Neural cell (in vitro differentiated cells): Measurements from ENCODE around the gene EPHA4. TPM values are rescaled to one million over a fixed set of nuclear protein-coding genes. Genes with fewer than 3 reads are reported as not detected.

Source experiments
- H2AFZ ChIP-seq: fragments of 200-600, 300-800 bp; sonication (generic), shearing (Covaris generic); 2 replicates; pipeline ENCODE4 v1.6.0; 2014; ENCODE audit warnings: low read depth, mild to moderate bottlenecking, antibody characterized with exemption, low read length, moderate library complexity
- H3F3A ChIP-seq: fragments of 200-600 bp; shearing (Covaris generic); 2 replicates; pipeline ENCODE4 v1.6.1; 2016; ENCODE audit warnings: mild to moderate bottlenecking, moderate library complexity, mixed read lengths, antibody characterized with exemption, low read length; ENCODE audit not compliant: insufficient read depth, poor library complexity, severe bottlenecking
- H3K27ac ChIP-seq: fragments of 200-600, 300-800 bp; sonication (generic), shearing (Covaris generic); 2 replicates; pipeline ENCODE4 v1.5.1; 2014; ENCODE audit warnings: mild to moderate bottlenecking, low read length, moderate library complexity
- H3K27me3 ChIP-seq: fragments of 300-800, 200-600 bp; sonication (generic), shearing (Covaris generic); 2 replicates; pipeline ENCODE4 v1.6.0; 2014; ENCODE audit warnings: mild to moderate bottlenecking, low read depth, low read length, moderate library complexity; ENCODE audit not compliant: insufficient read depth
- H3K36me3 ChIP-seq: fragments of 300-800, 200-600 bp; sonication (generic), shearing (Covaris generic); 2 replicates; pipeline ENCODE4 v1.5.1; 2014; ENCODE audit warnings: mild to moderate bottlenecking, antibody characterized with exemption, low read length, moderate library complexity; ENCODE audit not compliant: insufficient read depth
- H3K4me2 ChIP-seq: fragments of 300-800, 200-600 bp; sonication (generic), shearing (Covaris generic); 2 replicates; pipeline ENCODE4 v1.6.0; 2014; ENCODE audit warnings: mild to moderate bottlenecking, low read length
- H3K4me3 ChIP-seq: fragments of 300-800, 200-600 bp; sonication (generic), shearing (Covaris generic); 2 replicates; pipeline ENCODE4 v1.5.1; 2014; ENCODE audit warnings: mild to moderate bottlenecking, low read length, moderate library complexity
- H3K79me2 ChIP-seq: fragments of 200-600 bp; shearing (Covaris generic); replicated peaks from 2 replicates; pipeline ENCODE4 v1.6.0; 2014; ENCODE audit warnings: mild to moderate bottlenecking, low read length, moderate library complexity; ENCODE audit not compliant: insufficient read depth
- H3K9ac ChIP-seq: fragments of 300-800, 200-600 bp; sonication (generic), shearing (Covaris generic); 2 replicates; pipeline ENCODE4 v1.6.1; 2016; ENCODE audit warnings: mild to moderate bottlenecking, low read length, mixed read lengths
- H3K9me2 ChIP-seq: fragments of 200-600 bp; shearing (Covaris generic); 2 replicates; pipeline ENCODE4 v1.6.1; 2016; ENCODE audit warnings: mild to moderate bottlenecking, low read length, mixed read lengths; ENCODE audit not compliant: insufficient read depth
- H3K9me3 ChIP-seq: fragments of 200-600, 300-800 bp; sonication (generic), shearing (Covaris generic); 2 replicates; pipeline ENCODE4 v1.6.1; 2016; ENCODE audit warnings: mild to moderate bottlenecking, mixed run types, low read length, moderate library complexity, mixed read lengths
- H4K20me1 ChIP-seq: fragments of 200-600 bp; shearing (Covaris generic); 2 replicates; pipeline ENCODE4 v1.6.1; 2016; ENCODE audit warnings: mild to moderate bottlenecking, mixed run types; ENCODE audit not compliant: insufficient read depth
- EP300 ChIP-seq: fragments of 450-650 bp; conservative IDR thresholded peaks from 2 replicates; pipeline ENCODE4 v1.6.1; 2014; ENCODE audit warnings: antibody characterized with exemption, mild to moderate bottlenecking, moderate library complexity; ENCODE audit not compliant: poor library complexity, severe bottlenecking
- EZH2 ChIP-seq: fragments of 200-600, 300-800 bp; shearing (Covaris generic), sonication (generic); IDR thresholded peaks from 2 replicates; pipeline ENCODE4 v1.6.1; 2014; ENCODE audit warnings: antibody characterized with exemption, low read length, borderline replicate concordance, mild to moderate bottlenecking; ENCODE audit not compliant: insufficient read depth, poor library complexity, severe bottlenecking
- MXI1 ChIP-seq: fragments of 450-650 bp; conservative IDR thresholded peaks from 2 replicates; pipeline ENCODE4 v1.6.1; 2014; ENCODE audit warnings: antibody characterized with exemption, mild to moderate bottlenecking; ENCODE audit not compliant: poor library complexity, severe bottlenecking
- POLR2AphosphoS5 ChIP-seq: IDR thresholded peaks from 2 replicates; pipeline ENCODE4 v1.6.1; 2012
- RAD21 ChIP-seq: fragments of 450-650 bp; conservative IDR thresholded peaks from 2 replicates; pipeline ENCODE4 v1.6.1; 2014; ENCODE audit warnings: antibody characterized with exemption, mild to moderate bottlenecking, moderate library complexity
- SMC3 ChIP-seq: fragments of 450-650 bp; conservative IDR thresholded peaks from 2 replicates; pipeline ENCODE4 v1.6.1; 2014; ENCODE audit warnings: antibody characterized with exemption, mild to moderate bottlenecking, moderate library complexity; ENCODE audit not compliant: poor library complexity
- TAF1 ChIP-seq: IDR thresholded peaks from 2 replicates; pipeline ENCODE4 v1.6.1; 2012; ENCODE audit warnings: low read depth
- polyA plus RNA-seq: library from polyadenylated mRNA; depleted of rRNA; stranded (reverse); fragments of >200 nt; gene quantifications from 2 replicates; pipeline ENCODE4 v1.2.3, GENCODE V29; 2014
- TF ChIP-seq, protein P1 (sequence below): IDR thresholded peaks from 2 replicates; pipeline ENCODE4 v1.6.1; 2012; ENCODE audit warnings: borderline replicate concordance
- TF ChIP-seq, protein P2 (sequence below): fragments of 450-650 bp; IDR thresholded peaks from 2 replicates; pipeline ENCODE4 v1.5.1; 2014; ENCODE audit warnings: antibody characterized with exemption, mild to moderate bottlenecking, moderate library complexity; ENCODE audit not compliant: poor library complexity, severe bottlenecking

The EPHA4 gene
- polyA plus RNA-seq, 1 donor from 2014 or later = 71.1 TPM

DNA sequence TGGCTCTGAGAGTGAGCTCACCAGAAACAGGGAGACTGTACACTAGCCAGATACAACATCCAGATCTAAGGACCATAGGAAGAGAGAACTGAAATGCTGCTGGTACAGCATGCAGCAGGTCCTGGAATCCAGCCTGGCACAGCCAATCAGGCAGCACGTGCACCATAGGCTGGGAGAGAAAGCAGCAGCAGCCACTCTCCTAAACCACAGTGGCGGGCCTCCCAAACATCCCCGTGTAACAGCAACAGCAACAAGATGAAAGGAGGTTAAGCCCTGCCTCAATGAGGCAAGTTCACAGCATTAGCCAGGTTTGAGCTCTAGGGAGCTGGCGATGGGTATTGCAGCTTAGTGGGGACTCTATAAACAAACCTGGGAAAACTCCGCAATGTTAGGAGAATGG, 192.0 kb downstream of the EPHA4 start:
- Histone ChIP-seq H3F3A (no peaks in the 10 kb centered on the region), H3K9ac (no peak overlapping the region), H2AFZ (no peak overlapping the region), H3K79me2 (no peaks in the 10 kb centered on the region), H3K27ac (no peak overlapping the region), H3K36me3 (no peaks in the 10 kb centered on the region), H3K9me2 (no peaks in the 10 kb centered on the region), H4K20me1 (no peaks in the 10 kb centered on the region), H3K4me3 (no peak overlapping the region), H3K4me2 (no peak overlapping the region), H3K27me3 (no peaks in the 10 kb centered on the region), H3K9me3 (no peaks in the 10 kb centered on the region)
- TF ChIP-seq, protein P1, sequence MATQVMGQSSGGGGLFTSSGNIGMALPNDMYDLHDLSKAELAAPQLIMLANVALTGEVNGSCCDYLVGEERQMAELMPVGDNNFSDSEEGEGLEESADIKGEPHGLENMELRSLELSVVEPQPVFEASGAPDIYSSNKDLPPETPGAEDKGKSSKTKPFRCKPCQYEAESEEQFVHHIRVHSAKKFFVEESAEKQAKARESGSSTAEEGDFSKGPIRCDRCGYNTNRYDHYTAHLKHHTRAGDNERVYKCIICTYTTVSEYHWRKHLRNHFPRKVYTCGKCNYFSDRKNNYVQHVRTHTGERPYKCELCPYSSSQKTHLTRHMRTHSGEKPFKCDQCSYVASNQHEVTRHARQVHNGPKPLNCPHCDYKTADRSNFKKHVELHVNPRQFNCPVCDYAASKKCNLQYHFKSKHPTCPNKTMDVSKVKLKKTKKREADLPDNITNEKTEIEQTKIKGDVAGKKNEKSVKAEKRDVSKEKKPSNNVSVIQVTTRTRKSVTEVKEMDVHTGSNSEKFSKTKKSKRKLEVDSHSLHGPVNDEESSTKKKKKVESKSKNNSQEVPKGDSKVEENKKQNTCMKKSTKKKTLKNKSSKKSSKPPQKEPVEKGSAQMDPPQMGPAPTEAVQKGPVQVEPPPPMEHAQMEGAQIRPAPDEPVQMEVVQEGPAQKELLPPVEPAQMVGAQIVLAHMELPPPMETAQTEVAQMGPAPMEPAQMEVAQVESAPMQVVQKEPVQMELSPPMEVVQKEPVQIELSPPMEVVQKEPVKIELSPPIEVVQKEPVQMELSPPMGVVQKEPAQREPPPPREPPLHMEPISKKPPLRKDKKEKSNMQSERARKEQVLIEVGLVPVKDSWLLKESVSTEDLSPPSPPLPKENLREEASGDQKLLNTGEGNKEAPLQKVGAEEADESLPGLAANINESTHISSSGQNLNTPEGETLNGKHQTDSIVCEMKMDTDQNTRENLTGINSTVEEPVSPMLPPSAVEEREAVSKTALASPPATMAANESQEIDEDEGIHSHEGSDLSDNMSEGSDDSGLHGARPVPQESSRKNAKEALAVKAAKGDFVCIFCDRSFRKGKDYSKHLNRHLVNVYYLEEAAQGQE = no peak
- TF ChIP-seq, protein P2, sequence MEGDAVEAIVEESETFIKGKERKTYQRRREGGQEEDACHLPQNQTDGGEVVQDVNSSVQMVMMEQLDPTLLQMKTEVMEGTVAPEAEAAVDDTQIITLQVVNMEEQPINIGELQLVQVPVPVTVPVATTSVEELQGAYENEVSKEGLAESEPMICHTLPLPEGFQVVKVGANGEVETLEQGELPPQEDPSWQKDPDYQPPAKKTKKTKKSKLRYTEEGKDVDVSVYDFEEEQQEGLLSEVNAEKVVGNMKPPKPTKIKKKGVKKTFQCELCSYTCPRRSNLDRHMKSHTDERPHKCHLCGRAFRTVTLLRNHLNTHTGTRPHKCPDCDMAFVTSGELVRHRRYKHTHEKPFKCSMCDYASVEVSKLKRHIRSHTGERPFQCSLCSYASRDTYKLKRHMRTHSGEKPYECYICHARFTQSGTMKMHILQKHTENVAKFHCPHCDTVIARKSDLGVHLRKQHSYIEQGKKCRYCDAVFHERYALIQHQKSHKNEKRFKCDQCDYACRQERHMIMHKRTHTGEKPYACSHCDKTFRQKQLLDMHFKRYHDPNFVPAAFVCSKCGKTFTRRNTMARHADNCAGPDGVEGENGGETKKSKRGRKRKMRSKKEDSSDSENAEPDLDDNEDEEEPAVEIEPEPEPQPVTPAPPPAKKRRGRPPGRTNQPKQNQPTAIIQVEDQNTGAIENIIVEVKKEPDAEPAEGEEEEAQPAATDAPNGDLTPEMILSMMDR = no peak
- TF ChIP-seq EP300 (no peak), MXI1 (no peak), EZH2 (no peak), POLR2AphosphoS5 (no peak), SMC3 (no peak), TAF1 (no peak), RAD21 (no peak)

DNA sequence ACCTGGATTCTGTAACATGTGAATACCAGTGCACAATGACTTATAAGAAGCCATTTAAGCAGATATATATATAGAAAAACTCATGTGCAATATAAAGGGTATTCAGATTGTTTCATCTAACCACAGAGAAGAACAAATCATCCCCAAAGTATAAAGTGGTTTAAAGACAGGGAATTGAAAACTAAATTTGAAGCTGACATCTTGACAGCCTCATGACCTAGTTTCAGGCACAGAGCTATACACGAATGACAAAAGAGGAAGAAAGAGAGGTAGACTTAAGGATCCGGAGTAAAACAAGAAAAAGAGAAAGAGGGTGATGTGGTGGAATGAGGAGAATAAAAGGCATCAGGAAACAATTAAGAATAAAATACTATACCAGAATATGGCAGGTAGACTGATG, 194.5 kb downstream of the EPHA4 start:
- Histone ChIP-seq H3K36me3 (no peaks in the 10 kb centered on the region), H2AFZ (no peak overlapping the region), H3K9ac (no peak overlapping the region), H3K79me2 (no peaks in the 10 kb centered on the region), H3K9me3 (no peaks in the 10 kb centered on the region), H3K27me3 (no peaks in the 10 kb centered on the region), H4K20me1 (no peaks in the 10 kb centered on the region), H3F3A (no peaks in the 10 kb centered on the region), H3K27ac (no peak overlapping the region), H3K9me2 (no peaks in the 10 kb centered on the region), H3K4me2 (no peak overlapping the region), H3K4me3 (no peak overlapping the region)
- TF ChIP-seq SMC3 (no peak), MXI1 (no peak), EZH2 (no peak), EP300 (no peak), RAD21 (no peak), TAF1 (no peak), POLR2AphosphoS5 (no peak)
- TF ChIP-seq, protein P2 = no peak
- TF ChIP-seq, protein P1 = no peak
